Left lung (tissue), 10 donors: ENCODE results near the gene COX20. TPM values are rescaled to one million over a fixed set of nuclear protein-coding genes. Genes with fewer than 3 reads are reported as not detected.

Source experiments
- ATAC-seq: fragments of 200-7000 bp; cut with Tn5 transposase; one replicate; pipeline ENCODE4 v1.9.1; 2020; ENCODE audit warnings: moderate library complexity
- DNase-seq, 4 donors: peaks; one replicate each; pipeline ENCODE4 v3.0.0-alpha.2; 2013 to 2020
- H3K27ac ChIP-seq, 2 donors: fragments of 200-600 bp; sonication (generic) in 1 of 2; one replicate each; pipeline versions ENCODE4 v1.5.0 to v1.8.0; 2020 to 2021
- H3K27me3 ChIP-seq, 2 donors: fragments of 200-600 bp; sonication (generic) in 1 of 2; one replicate each; pipeline versions ENCODE4 v1.5.0 to v1.8.0; 2020 to 2021
- H3K36me3 ChIP-seq, 2 donors: fragments of 200-600 bp; sonication (generic) in 1 of 2; one replicate each; pipeline versions ENCODE4 v1.5.0 to v1.8.0; 2020 to 2021
- H3K4me1 ChIP-seq, 2 donors: fragments of 200-600 bp; one replicate each; pipeline ENCODE4 v1.8.0; 2021
- H3K4me3 ChIP-seq, 2 donors: fragments of 200-600 bp; sonication (generic) in 1 of 2; one replicate each; pipeline versions ENCODE4 v1.5.0 to v1.8.0; 2020 to 2021; ENCODE audit warnings: mild to moderate bottlenecking in 1 of 2
- H3K9me3 ChIP-seq, 2 donors: fragments of 200-600 bp; sonication (generic) in 1 of 2; one replicate each; pipeline versions ENCODE4 v1.5.0 to v1.8.0; 2020 to 2021
- intact Hi-C, 2 donors: fragments of 100-400 bp; cut with DNase I; formaldehyde crosslinking; loops; one replicate each; pipeline versions ENCODE4 v1.11.2 to v1.14.2; 2022
- polyA plus RNA-seq, 6 donors: library from polyadenylated mRNA; unstranded; fragments of 120-200 nt; gene quantifications; one replicate each; pipeline ENCODE4 v1.2.1, GENCODE V29; 2013; ENCODE audit not compliant: insufficient read length in 6 of 6
- total RNA-seq, 2 donors: library from RNA; stranded (reverse); fragmentation: NEBNext Ultra II Directional; extraction: Animal tissue kit (Norgen Biotek cat#: 25700); gene quantifications; one replicate each; pipeline ENCODE4 v1.2.1, GENCODE V29; 2021
- TF ChIP-seq, protein P1 (sequence below), 2 donors: fragments of 200-600 bp; sonication (generic) in 1 of 2; IDR thresholded peaks; one replicate each; pipeline versions ENCODE4 v1.5.0 to v1.8.0; 2021; ENCODE audit warnings: antibody characterized with exemption in 2 of 2
- donor health status: DM: no; HTN: yes; CAD: no.
- donor health status: DM: no; HTN: no; CAD: no.

COX20 gene
- total and polyA plus RNA-seq, 8 donors, result 27.1 to 125 (median 94.8) TPM

DNA sequence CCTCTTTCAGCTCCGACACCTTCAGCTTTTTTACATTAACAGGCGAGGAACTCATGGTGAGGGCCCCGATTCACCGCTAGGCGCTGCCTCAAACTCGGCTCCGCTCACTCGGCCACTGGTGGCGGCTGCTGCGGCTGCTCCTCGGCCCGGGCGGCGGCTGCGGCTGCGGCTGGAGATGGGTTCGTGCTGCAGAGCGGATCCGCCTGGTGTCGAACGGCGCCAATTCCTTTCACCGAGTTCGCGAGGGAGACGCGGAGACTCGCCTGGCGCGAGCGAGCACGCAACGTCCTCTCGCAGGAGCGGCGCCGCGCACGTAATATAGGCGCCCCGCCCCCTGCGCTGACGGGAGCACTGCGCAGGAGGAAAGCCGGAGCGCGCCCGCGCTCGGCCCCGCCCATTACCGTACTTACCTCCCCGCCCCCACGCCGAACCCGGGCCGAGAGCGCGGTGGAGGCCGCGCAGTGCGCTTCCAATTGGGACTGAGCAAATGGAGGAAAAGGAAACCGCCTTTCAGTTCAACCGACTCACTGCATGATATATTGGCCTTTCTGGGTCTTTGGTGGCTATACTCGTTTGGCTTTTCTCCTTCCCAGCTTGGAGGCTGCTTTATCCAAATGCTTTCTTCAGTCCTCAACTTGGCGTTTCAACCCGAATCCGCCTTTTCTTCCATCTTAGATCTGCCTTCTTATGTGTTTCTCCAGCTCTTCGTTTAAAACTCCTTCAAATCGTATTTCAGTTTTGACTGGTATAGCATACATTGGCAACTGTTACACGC, 29.0 kb downstream of the COX20 start, which contains the start of gene HNRNPU:
Gene HNRNPU (minus strand): TSS at position 291 of the 775 bp plus-strand sequence. CDS start 236 bp downstream, at position 55.
- Histone ChIP-seq H3K27ac (peak within 1 kb of the TSS; percentile 100), H3K9me3 (no peaks in the 10 kb centered on the region), H3K4me1 (peaks cover 25 to 47% of the 10 kb centered on the region in 2 donors), H3K27me3 (no peaks in the 10 kb centered on the region), H3K36me3 (peaks cover 0 to 26% of the 10 kb centered on the region in 2 donors), H3K4me3 (peak within 1 kb of the TSS; percentile 95 to 98)
- ATAC-seq, result peak; percentile 92
- intact Hi-C loops, result loop anchor here in 1 of 2 donors (10.0 kb wide), 1 partner anchor 100 kb away; a partner anchor contains a TSS
- peak; percentile 96 to 99 (median 99) for DNase-seq
- TF ChIP-seq, protein P1, sequence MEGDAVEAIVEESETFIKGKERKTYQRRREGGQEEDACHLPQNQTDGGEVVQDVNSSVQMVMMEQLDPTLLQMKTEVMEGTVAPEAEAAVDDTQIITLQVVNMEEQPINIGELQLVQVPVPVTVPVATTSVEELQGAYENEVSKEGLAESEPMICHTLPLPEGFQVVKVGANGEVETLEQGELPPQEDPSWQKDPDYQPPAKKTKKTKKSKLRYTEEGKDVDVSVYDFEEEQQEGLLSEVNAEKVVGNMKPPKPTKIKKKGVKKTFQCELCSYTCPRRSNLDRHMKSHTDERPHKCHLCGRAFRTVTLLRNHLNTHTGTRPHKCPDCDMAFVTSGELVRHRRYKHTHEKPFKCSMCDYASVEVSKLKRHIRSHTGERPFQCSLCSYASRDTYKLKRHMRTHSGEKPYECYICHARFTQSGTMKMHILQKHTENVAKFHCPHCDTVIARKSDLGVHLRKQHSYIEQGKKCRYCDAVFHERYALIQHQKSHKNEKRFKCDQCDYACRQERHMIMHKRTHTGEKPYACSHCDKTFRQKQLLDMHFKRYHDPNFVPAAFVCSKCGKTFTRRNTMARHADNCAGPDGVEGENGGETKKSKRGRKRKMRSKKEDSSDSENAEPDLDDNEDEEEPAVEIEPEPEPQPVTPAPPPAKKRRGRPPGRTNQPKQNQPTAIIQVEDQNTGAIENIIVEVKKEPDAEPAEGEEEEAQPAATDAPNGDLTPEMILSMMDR (IDR thresholded peaks at IDR 0.05), result peak; percentile 13 to 15

DNA sequence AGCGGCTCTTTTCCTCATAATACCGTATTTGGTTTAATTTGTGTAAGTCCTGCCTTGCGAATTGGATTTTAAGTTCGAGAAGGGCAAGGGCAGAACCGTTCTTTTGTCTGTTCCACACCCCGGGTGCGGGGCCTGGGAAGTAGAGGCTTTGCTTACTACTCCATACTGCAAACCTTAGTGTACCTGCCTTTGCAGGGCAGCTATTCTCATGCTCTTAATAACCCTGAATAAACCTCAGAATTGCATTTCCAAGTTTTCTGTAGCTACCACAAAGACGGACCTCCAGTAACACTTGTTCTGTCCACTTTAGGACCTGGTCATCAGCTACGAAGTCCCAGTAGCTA, 29.5 kb downstream of the COX20 start:
- intact Hi-C loops, result loop anchor here in 1 of 2 donors (10.0 kb wide), 1 partner anchor 100 kb away; a partner anchor contains a TSS
- ATAC-seq, result peak; percentile 1

DNA sequence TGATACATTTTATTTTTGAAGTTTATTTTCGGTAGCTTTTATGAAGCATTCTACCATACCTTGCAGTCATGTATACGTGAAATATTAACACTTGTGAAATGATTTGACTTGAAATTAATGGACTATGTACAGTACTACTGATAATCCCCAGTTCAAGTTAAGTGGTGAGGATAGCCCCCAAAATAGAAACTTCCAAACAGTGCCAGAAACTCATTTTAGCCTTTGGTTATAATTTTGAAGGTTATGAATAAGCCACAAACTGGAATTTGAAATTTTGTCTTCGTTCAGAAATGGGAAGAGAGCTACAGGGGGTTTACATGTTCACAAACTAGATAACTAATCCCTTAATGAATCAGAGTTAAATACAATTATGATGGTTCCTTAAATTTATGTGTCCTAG, 30.4 kb downstream of the COX20 start:
- no peak overlapping the region for H3K4me3 ChIP-seq

More for the DNA sequence above, 29.5 kb downstream of the COX20 start:
- peaks cover 0 to 20% of the 10 kb centered on the region in 2 donors for H3K36me3 ChIP-seq
- DNase-seq, result peak in 1 of 4 donors; percentile 37
- peaks cover 19 to 42% of the 10 kb centered on the region in 2 donors for H3K4me1 ChIP-seq
- H3K9me3 ChIP-seq, result no peaks in the 10 kb centered on the region
- H3K4me3 ChIP-seq, result peak overlapping the region; percentile 95 to 98
- peak overlapping the region; percentile 100 for H3K27ac ChIP-seq
- TF ChIP-seq, protein P1 (IDR thresholded peaks at IDR 0.05), result no peak
- H3K27me3 ChIP-seq, result no peaks in the 10 kb centered on the region

DNA sequence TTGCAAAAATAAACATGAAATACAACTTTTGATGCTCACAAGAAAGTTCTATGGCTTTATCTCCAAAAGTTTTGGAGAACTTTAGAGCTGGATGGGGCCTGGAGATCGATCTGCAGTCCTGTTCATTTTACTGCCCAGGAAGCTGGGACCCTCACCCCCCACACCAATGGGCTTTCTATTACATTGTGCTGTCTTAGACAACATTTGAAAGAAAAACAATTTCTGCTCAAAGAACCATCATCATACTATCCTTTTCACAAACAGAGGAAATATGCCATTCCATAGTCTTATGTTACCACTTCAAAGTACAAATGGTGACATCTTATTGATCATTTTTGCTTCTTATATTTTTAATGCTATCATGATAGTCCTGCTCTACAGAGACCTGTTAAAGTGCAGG, 30.9 kb downstream of the COX20 start:
- TF ChIP-seq, protein P1 (IDR thresholded peaks at IDR 0.05), result no peak
- Histone ChIP-seq H3K27me3 (no peaks in the 10 kb centered on the region), H3K9me3 (no peaks in the 10 kb centered on the region), H3K36me3 (peaks cover 0 to 6% of the 10 kb centered on the region in 2 donors), H3K4me1 (peaks cover 7 to 28% of the 10 kb centered on the region in 2 donors), H3K4me3 (no peak overlapping the region), H3K27ac (no peak overlapping the region)
- intact Hi-C loops, result loop anchor here in 1 of 2 donors (10.0 kb wide), 1 partner anchor 98 kb away; a partner anchor contains a TSS
- no peak for ATAC-seq
- no peak for DNase-seq

More for the DNA sequence above, 30.4 kb downstream of the COX20 start:
- H3K9me3 ChIP-seq, result no peaks in the 10 kb centered on the region
- ATAC-seq (no peak), DNase-seq (no peak)
- H3K27me3 ChIP-seq, result no peaks in the 10 kb centered on the region
- H3K4me1 ChIP-seq, result peaks cover 12 to 33% of the 10 kb centered on the region in 2 donors
- TF ChIP-seq, protein P1 (IDR thresholded peaks at IDR 0.05), result no peak
- H3K27ac ChIP-seq, result peak overlapping the region; percentile 100
- intact Hi-C loops, result loop anchor here in 1 of 2 donors (10.0 kb wide), 1 partner anchor 99 kb away; a partner anchor contains a TSS
- peaks cover 0 to 12% of the 10 kb centered on the region in 2 donors for H3K36me3 ChIP-seq
